ENCODE measurements around the gene SULT1A2. TPM values are rescaled to one million over a fixed set of nuclear protein-coding genes. Genes with fewer than 3 reads are reported as not detected.

The SULT1A2 gene
- total RNA-seq, 2 experiments from 2014 or later: 0.42 to 0.57 TPM

DNA sequence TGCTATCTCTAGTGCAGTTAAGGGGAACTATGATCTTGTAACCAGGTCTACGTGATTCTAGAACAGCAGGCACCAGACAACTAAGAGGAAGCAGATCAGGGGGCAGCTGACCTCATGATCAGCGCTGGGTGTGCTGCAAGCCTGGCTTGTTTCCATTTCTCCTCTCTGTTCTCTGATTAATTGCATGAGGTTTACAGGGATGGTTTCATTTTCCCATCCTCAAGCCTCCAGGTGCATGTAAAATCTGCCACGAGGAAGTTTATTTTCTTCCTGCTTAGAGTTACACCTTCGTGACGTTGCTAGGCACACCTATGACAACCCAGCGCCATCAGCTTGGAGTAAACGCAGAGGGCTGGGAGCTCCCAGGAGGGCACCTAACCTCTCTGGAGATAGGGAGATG is 53.8 kb downstream of the SULT1A2 start:
- Mint-ChIP-seq H3K4me1 (ENCODE audit: low read depth) (peaks cover 10% of the 10 kb centered on the region), H3K36me3 (ENCODE audit: low read depth) (no peaks in the 10 kb centered on the region), H3K27me3 (ENCODE audit: low read depth) (peaks cover 5% of the 10 kb centered on the region), H3K27ac (no peak overlapping the region), H3K4me3 (no peak overlapping the region), H3K9me3 (ENCODE audit: insufficient read depth) (no peaks in the 10 kb centered on the region)
- DNase-seq (no peak), ATAC-seq (no peak)
- POLR2A ChIA-PET: no interaction called here
- CTCF ChIA-PET: no interaction called here

DNA sequence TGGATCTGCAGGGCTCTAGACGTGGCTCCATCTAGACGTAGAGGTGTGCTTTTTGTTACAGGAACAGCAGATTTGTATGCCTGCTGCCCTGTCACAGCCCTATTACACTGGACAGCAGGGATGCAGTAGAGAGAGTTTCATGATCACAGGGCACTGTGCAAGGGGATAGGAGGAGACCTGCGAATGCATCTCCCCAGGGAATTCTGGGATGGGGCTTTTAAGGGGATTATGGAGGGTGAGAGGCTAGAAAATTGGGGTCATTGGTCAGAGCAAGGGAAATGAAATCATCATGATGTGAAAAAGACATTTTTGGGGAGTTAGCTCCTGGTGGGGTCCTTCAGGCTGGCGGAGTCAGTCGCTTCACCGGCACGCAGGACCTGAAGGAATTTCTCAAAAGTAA is 54.2 kb downstream of the SULT1A2 start:
- peak overlapping the region; percentile 11 for H3K27ac Mint-ChIP-seq
- H3K9me3 Mint-ChIP-seq (ENCODE audit: insufficient read depth): no peaks in the 10 kb centered on the region
- ChIA-PET CTCF (interaction anchor here (1.1 kb wide), 1 partner anchor 10 kb away, joined by 4 read pairs; no protein-coding TSS in a partner anchor), POLR2A (no interaction called here)
- H3K4me3 Mint-ChIP-seq: no peak overlapping the region
- no peak for DNase-seq
- peaks cover 5% of the 10 kb centered on the region for H3K27me3 Mint-ChIP-seq (ENCODE audit: low read depth)
- no peaks in the 10 kb centered on the region for H3K36me3 Mint-ChIP-seq (ENCODE audit: low read depth)
- no peak for ATAC-seq
- peaks cover 10% of the 10 kb centered on the region for H3K4me1 Mint-ChIP-seq (ENCODE audit: low read depth)

Other genes starting within 250 kb of the SULT1A2 start
- gene NPIPB6, start 233.5 kb downstream of the SULT1A2 start, total RNA-seq: 1 to 10 TPM in 1 of 2 experiments, under 1 TPM in 1; 0.99 to 1.8 TPM
- 10 to 100 TPM; 58.8 to 62.8 TPM for gene EIF3CL, start 193.2 kb downstream of the SULT1A2 start, total RNA-seq
- not detected for gene NPIPB7, start 124.7 kb downstream of the SULT1A2 start, total RNA-seq
- 10 to 100 TPM; 52.2 to 53.7 TPM for gene CLN3, start 105.0 kb downstream of the SULT1A2 start, total RNA-seq
- gene APOBR, start 102.4 kb downstream of the SULT1A2 start, total RNA-seq: 10 to 100 TPM; 32.2 to 33.2 TPM
- not detected for gene IL27, start 90.2 kb downstream of the SULT1A2 start, total RNA-seq
- not detected for gene NUPR1, start 58.1 kb downstream of the SULT1A2 start, total RNA-seq
- gene SGF29, start 43.1 kb downstream of the SULT1A2 start, total RNA-seq: 10 to 100 TPM; 42.2 to 49.1 TPM
- 10 to 100 TPM; 11.8 to 13.0 TPM for gene SULT1A1, start 13.0 kb upstream of the SULT1A2 start, total RNA-seq
- 1 to 10 TPM in 1 of 2 experiments, under 1 TPM in 1; 0.89 to 1.0 TPM for gene NPIPB8, start 41.0 kb upstream of the SULT1A2 start, total RNA-seq
- 100 to 1,000 TPM; 442 to 461 TPM for gene EIF3C, start 114.4 kb upstream of the SULT1A2 start, total RNA-seq
- gene NPIPB9, start 154.7 kb upstream of the SULT1A2 start, total RNA-seq: 1 to 10 TPM; 3.7 to 4.3 TPM
- 100 to 1,000 TPM; 256 to 269 TPM for gene ATXN2L, start 225.9 kb upstream of the SULT1A2 start, total RNA-seq
- 100 to 1,000 TPM; 150 to 153 TPM for gene TUFM, start 249.3 kb upstream of the SULT1A2 start, total RNA-seq